Thyroid gland (tissue), 4 donors: ENCODE data around the gene ZNF593OS.

Experiments
- POLR2A ChIP-seq, 2 donors: fragments of 450-650 bp; IDR thresholded peaks; one replicate each; pipeline ENCODE4 v1.6.1; 2017; ENCODE audit warnings: antibody characterized with exemption in 2 of 2, mild to moderate bottlenecking in 2 of 2, moderate library complexity in 1 of 2
- TF ChIP-seq, protein P1 (sequence below), 6 experiments: fragments of 200-600 bp in 3 of 6; fragments of 450-650 bp in 3 of 6; sonication (generic) in 3 of 6; IDR thresholded peaks; one replicate each; pipeline ENCODE4 v1.5.1; 2016 to 2019; ENCODE audit warnings: antibody characterized with exemption in 6 of 6, mild to moderate bottlenecking in 2 of 6, inconsistent platforms in 1 of 6, moderate library complexity in 1 of 6

DNA sequence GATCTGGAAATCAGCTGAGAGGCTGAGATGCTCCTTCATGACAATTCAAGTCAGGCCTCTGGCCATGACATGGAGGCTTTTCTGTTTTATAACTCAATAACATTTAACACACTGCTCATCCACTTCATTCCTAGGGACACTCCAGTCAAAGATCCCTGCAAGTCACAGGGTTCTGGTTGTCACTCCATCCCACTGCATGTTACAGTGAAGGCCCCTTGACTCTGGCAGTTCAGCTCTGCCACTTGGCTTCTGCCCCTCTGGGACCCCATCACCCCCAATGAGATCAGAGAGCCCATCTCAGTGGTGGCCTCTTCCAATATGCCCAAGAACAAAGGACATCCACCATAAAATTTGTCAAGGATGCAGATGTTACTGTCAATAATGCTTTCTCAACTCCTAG, 22.7 kb downstream of the ZNF593OS start:
- TF ChIP-seq, protein P1, sequence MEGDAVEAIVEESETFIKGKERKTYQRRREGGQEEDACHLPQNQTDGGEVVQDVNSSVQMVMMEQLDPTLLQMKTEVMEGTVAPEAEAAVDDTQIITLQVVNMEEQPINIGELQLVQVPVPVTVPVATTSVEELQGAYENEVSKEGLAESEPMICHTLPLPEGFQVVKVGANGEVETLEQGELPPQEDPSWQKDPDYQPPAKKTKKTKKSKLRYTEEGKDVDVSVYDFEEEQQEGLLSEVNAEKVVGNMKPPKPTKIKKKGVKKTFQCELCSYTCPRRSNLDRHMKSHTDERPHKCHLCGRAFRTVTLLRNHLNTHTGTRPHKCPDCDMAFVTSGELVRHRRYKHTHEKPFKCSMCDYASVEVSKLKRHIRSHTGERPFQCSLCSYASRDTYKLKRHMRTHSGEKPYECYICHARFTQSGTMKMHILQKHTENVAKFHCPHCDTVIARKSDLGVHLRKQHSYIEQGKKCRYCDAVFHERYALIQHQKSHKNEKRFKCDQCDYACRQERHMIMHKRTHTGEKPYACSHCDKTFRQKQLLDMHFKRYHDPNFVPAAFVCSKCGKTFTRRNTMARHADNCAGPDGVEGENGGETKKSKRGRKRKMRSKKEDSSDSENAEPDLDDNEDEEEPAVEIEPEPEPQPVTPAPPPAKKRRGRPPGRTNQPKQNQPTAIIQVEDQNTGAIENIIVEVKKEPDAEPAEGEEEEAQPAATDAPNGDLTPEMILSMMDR (IDR thresholded peaks at IDR 0.05) = no peak
- no peak for TF ChIP-seq POLR2A (IDR thresholded peaks at IDR 0.05)
